Activated CD8-positive, alpha-beta memory T cell treated with anti-CD3 and anti-CD28 coated beads, Interleukin-2, amount 50 U/mL, for 24 hours (primary cell): ENCODE data around the gene E2F7.

Experiments
- DNase-seq: peaks from one replicate; pipeline ENCODE4 v3.0.0-alpha.2; 2020; ENCODE audit errors: extremely low read depth

Gene E2F7

GRCh38 chr12:77064896-77065360, 441 bp downstream of the E2F7 start:
- DNase-seq, result no peak

- no peak for DNase-seq
These were observed 2.4 kb downstream of the E2F7 start for GRCh38 chr12:77062846-77063461.

DNA sequence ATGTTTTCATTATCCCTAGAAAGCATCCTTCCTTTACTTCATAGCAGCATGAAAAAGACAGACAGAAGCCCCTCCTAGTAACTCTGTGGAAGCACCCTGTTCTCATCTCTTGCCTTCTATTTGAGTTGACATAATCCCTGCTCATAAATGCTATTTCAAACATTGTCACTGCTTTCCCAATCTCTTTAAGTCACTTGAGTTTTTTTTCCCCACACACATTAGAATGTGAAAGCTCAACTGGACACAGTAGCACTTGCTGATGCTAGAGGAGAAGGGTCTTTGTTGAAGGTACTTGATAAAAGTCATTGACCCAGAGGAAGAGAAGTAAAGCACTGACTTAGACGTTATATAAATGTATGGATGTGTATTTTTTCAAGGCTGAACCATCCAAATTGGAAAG, 3.0 kb downstream of the E2F7 start:
- no peak for DNase-seq

DNA sequence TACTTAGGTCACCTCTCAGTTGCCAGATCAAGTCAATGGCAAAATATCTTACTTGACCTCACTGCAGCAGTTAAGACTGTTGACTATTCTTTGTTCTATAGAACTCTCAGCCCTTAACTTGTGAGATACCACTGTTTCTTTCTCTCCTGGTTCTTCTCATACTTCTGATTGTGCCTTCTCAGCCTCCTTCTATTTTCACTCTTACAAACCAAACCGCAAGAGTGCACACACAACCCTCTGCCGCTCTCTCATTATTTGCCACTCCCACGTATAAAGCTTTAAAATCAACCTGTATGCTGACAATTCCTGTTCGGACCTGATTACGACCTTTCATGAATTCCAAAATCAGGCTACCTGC, 4.5 kb downstream of the E2F7 start:
- no peak for DNase-seq

GRCh38 chr12:77060136-77060882, 5.1 kb downstream of the E2F7 start:
- DNase-seq, result no peak

GRCh38 chr12:77058740-77059139, 6.6 kb downstream of the E2F7 start:
- DNase-seq, result no peak

GRCh38 chr12:77054851-77055250, 10.5 kb downstream of the E2F7 start:
- no peak for DNase-seq

DNA sequence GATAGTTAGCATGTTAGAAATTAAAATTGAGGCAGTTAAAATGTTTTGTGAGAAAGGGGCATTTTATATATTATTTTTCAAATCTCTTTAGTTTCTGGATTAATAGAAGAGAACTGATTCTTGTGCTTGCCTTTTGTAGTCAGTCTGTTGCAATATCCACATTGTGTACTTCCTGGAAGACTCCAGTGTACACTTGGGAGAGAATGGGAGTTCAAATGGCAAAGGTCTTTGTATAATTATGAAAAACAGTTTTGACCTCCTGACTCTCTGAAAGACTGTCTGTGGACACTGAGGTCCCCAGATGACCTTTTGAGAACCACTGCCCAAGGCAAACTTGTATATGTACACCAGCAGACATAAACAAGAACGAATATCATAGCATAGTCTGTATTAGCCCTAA, 12.1 kb downstream of the E2F7 start:
- DNase-seq, result no peak

GRCh38 chr12:77049767-77050353, 15.5 kb downstream of the E2F7 start:
- no peak for DNase-seq

DNA sequence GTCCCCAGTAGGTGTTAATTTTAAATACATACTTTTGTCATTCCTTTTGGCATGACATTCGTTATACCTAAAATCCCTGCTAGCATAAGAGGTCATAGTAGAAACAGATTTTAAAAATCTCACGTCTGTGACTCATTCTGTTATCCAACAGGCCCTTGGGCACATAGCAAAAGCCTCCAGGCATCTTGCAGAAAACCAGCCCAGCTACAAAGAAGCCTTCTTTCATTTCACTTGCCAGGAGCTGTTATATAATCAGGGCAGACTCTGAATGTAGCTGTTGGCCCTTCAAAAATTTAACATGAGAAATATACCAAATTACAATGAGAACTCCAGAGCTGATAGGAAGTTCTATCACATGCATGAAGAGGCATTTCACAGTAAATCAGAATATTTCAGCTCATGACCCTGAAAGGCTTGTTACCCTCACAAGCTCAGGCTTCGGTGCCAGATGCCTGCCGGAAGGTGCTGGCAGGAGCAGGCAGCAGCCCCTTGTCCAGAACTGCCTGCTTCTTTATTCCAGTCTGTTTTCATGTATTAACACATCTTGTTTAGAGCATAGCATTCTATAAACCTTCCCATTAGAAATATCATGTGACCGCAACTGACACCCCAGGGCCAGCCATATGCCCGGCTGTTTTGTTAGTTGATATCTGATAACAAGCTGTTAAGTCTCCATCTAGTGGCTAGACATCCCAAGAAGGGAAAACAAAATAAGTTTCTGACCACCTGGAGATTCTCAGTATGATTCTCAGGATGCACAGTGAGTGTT, 17.8 kb downstream of the E2F7 start:
- no peak for DNase-seq

- no peak for DNase-seq
These were observed 18.9 kb downstream of the E2F7 start for GRCh38 chr12:77046468-77046867.

DNA sequence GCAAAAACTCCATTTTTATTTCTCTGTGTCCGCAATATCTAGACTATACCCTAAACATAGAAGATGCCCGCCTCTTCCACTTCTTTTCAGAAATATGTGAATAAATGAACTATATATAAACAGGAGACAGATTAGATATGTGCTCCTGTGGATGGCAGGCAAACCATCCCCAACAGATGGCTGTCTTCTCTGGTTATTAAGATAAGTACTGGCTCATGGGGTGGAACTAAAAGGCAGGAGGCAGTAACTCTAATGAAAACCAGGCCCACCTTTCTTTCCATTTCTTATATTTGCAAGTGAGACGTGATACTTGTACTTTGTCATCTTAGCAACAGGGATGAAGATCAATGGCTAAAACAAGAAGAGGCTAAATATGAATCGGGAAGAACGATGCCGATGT, 20.2 kb downstream of the E2F7 start:
- no peak for DNase-seq

- no peak for DNase-seq
These were observed 20.6 kb downstream of the E2F7 start for GRCh38 chr12:77044721-77045120.

DNA sequence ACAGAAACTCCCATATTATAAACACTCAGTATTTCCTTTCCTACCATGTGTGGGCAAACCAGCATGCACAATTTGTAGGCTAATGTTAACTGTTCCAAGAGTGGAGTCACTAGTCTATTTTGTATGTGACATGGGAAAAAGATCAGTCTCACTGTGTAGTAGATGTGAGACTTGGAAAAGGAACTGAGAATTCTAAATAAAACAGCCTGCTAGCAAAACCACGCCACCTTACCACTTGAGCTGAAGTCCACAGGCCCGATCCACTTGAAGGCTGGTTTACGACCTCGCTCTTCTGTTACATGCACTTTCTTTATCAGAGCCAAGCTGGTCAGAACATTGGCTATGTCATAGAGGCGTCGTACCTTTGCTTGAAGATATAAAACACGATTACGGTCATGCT, 22.5 kb downstream of the E2F7 start:
- DNase-seq, result no peak

GRCh38 chr12:77040231-77040630, 25.1 kb downstream of the E2F7 start:
- DNase-seq, result no peak

DNA sequence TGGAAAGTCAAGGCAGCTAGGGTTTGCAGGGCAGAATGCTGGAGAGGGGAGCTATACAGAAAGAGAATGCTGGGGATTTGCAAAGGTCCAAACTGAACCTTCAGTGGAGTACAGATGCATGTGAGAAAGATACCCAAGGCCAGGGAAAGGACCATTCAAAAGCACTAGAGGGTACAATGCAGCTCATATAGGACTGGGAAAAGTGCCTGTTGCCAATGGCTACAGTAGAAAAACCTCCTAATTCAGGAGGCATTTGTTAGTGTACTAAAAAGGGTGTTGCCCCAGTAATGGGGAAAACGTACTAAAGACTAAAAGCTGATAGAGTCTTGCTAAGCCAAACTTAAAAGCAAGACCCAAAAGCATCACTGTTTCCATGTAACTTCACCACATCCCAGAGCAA, 30.1 kb downstream of the E2F7 start:
- no peak for DNase-seq

- no peak for DNase-seq
These were observed 31.5 kb downstream of the E2F7 start for GRCh38 chr12:77033658-77034536.

- DNase-seq, result no peak
These were observed 33.0 kb downstream of the E2F7 start for GRCh38 chr12:77032406-77032805.

- DNase-seq, result no peak
These were observed 33.6 kb downstream of the E2F7 start for GRCh38 chr12:77031745-77032144.

DNA sequence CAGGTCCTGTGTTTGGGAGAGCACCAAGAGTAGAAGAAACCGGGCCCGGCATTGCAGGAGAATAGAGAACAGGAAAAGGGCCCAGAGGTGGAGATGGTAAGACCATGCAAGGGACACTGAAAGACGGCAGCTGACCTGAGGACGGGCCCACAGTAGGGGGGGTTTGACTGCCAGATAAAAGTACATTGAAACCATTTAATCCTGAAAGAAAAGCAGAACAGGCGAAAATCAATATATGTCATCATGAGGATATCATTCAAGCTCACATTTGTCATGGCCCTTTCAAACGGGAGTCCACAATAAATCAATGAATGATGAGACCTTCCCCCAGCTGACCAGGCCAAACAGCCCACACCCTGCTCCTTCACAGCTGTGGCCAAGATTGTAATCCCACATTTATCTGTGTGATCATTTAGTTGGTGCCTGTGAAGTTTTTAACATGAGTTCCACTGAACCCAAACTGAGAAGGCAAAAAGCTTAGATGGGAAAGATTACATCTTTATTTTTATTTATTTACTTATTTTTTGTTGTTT, 39.5 kb downstream of the E2F7 start:
- no peak for DNase-seq

DNA sequence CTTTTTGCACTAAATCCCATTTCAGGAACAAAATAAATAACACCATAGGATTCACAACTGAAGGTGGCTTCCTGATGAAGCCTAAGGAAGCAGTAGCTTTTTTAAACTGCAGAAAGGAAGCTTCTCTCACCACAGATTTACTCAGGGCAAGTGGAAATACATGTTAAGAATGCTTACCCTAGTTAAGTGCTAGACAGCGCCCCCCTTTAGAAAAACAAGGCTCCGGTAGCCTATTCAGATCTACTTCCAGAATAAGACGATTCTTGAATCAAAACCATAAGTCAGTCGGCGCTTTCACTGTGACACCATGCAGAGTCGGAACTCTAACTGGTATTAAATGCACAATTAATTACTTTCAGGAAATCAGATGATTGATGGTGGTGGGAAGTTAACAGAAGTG, 41.9 kb downstream of the E2F7 start:
- DNase-seq, result no peak
